Measurements from ENCODE around the gene MYEOV. TPM values are rescaled to one million over a fixed set of nuclear protein-coding genes. Genes with fewer than 3 reads are reported as not detected.

Gene MYEOV
- total RNA-seq (2014; rRNA removed; shearing (Covaris generic)) = 2.9 and 6.7 TPM in 2 replicates

DNA sequence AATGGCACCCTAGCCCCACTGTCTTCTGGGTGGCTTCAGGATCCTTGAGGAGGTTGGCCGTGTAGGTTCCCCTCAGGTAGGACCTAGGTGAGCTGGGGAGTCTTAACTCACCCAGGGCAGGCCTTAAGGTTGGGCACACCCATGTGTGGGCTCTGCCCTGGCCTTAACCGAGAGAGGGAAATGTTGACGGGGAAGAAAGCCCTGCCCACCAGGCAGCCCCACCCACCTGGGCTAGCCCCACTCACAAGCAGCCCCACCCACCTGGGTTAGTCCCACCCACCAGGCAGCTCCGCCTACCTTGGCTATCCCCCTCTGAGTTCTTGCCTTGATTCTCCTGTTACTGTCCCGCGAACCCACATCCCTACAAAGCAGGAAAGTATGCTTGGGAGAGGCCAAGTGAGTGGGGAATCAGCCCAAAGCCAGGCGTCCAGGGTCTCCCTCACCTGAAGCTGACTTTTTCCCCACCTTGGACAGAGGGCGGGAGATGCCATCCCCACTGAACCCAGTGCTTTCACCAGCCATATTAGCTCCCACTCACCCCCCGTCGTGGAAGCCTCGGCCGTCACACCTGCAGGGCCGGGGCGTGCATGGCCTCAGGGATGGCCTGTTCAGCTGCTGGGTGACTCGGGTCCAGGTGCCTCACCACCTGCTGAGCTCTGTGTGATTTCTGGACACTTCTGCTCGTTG lies at the start of gene MYEOV:
Gene MYEOV (plus strand): TSS at position 337 of the 687 bp plus-strand sequence. CDS start 1,200 bp downstream, outside the sequence.
- Histone ChIP-seq H3K27ac (no peak within 1 kb of the TSS), H3K9me3 (replicated peaks) (no peaks in the 10 kb centered on the region), H3K4me3 (no peak within 1 kb of the TSS), H3K27me3 (no peaks in the 10 kb centered on the region), H3K4me1 (peaks cover 23% of the 10 kb centered on the region), H3K36me3 (no peaks in the 10 kb centered on the region)
- DNase-seq = peak; percentile 64 to 66

DNA sequence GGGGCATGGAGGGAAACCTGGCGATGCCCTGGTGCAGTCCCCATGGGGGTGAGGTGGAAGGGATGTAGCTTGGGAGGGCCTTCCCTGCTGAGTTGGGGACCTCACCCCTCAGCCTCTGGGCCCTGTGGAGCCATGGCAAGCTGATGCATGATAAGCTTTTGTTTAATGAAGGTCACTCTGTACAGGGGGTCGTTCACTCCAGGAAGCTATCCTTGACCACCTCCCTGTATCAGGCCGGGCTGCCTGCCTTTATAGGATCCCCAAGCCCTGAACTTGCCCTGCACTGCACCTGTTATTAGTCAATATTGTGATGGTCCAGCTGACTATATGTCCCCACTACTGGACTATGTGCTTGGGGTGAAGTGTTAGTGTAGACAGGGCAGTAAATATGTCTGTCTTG lies 49.7 kb upstream of the MYEOV start:
- no peak overlapping the region for H3K27ac ChIP-seq
- no peak for DNase-seq
- H3K4me1 ChIP-seq = no peaks in the 10 kb centered on the region
- no peaks in the 10 kb centered on the region for H3K9me3 ChIP-seq (replicated peaks)
- no peaks in the 10 kb centered on the region for H3K36me3 ChIP-seq
- H3K27me3 ChIP-seq = no peaks in the 10 kb centered on the region
- H3K4me3 ChIP-seq = no peak overlapping the region

DNA sequence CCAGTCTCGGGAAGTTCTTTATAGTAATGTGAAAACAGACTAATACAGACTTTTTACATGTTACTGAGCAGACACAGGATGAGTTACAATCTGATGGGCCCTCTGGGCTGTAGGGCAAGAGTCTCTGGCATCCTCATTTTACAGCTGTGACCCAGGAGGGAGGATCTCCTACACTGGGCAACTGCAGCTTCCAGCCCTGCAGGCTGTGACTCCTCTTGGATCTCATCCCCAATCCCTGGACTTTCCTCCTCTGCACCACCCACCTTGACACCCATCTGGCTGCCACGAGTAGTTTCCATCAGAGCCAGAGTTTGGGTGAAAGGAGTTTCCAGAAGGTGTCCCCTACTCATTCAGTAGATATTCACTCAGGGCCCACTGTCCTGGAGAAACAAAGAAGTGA lies 48.9 kb upstream of the MYEOV start:
- Histone ChIP-seq H3K4me1 (no peaks in the 10 kb centered on the region), H3K27me3 (no peaks in the 10 kb centered on the region), H3K9me3 (replicated peaks) (no peaks in the 10 kb centered on the region), H3K4me3 (no peak overlapping the region), H3K27ac (no peak overlapping the region), H3K36me3 (no peaks in the 10 kb centered on the region)
- no peak for DNase-seq

DNA sequence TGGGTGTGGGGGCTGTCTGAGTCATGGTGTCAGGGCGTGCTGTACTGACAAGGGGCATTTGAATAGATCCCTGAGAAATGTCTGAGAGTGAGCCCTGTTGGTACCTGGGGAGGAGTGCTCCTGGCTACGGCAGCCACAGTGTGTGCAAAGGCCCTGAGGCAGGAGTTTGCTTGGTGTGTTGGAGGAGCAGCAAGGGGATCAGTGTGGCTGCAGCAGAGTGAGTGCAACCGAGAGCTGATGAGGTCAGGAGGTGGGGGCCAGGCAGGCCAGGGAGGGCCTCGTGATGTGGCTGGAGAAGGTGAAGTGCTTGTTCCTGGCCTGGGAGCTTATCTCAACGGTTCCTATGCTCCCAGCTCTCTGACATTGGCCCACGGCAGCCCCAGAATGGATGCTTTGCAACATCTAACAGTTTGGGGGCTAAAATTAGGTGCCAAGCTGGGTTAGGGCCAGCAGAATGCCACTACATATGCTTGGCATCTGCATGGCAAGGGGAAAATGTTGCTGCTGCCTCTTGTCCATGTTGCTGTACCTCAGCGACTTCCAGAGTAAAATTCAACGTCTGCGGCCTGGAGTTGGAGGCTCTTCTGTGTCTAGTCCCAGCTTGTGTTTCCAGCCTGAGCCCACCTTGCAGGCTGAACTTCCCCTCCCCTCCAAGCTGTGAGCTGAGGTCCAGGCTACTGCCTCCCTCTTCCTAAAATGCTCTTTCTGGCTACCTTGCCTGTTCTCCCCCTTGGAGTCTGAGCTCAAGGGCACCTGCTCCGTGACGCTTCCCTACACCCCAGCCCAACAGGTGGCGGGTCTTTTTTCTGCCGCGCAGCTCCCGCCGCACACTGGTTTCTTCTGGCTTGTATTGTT lies 48.2 kb upstream of the MYEOV start:
- H3K4me3 ChIP-seq = no peak overlapping the region
- no peaks in the 10 kb centered on the region for H3K4me1 ChIP-seq
- no peaks in the 10 kb centered on the region for H3K27me3 ChIP-seq
- H3K9me3 ChIP-seq (replicated peaks) = no peaks in the 10 kb centered on the region
- H3K27ac ChIP-seq = no peak overlapping the region
- DNase-seq = no peak
- H3K36me3 ChIP-seq = no peaks in the 10 kb centered on the region

DNA sequence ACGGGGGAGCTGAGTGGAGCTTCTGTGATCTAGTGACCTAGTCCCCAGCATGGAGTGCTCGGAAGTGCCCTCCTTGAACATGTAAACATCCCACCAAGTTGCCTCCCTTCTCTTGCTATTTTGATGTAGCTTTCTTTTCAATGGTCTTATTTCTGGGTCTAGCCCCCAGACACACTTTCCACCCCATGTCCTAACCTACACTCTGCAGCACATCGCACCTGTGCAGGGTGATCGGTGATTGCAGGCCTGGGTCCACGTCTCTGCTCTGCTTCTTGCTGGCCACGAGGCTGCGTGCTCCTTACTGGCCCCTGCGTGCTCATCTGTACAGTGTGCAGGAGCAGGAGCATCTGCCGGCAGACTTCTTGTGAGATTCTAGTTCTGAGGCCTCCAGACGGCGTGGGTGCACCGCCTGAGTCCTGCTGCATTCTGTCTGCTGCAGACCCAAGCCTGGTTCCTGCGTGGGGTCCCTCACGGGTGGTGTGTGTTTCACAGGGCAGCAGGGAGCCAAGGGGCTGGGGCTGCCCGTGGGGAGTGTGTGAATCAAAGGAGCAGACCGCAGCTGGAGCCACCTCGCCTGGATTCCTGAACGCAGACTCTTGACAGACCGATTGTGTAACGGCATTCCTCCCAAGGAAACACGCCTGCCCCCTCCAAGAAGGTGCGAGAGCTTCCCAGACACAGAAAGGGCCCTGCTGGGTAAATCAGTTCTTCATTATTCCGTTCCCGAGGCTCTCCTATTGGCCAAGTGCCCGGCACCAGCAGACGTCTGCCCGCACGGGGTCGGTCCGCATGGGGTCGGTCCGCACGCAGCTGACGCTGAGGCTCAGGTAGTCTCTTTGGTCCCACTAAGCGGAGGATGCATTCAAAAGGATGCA lies 44.4 kb upstream of the MYEOV start:
- no peaks in the 10 kb centered on the region for H3K27me3 ChIP-seq
- H3K27ac ChIP-seq = no peak overlapping the region
- no peak for DNase-seq
- 0 out of 2 replicates have a peak, but pooled peaks cover 2% of the 10 kb centered on the region for H3K9me3 ChIP-seq (replicated peaks)
- H3K4me1 ChIP-seq = no peaks in the 10 kb centered on the region
- H3K36me3 ChIP-seq = no peaks in the 10 kb centered on the region
- no peak overlapping the region for H3K4me3 ChIP-seq

DNA sequence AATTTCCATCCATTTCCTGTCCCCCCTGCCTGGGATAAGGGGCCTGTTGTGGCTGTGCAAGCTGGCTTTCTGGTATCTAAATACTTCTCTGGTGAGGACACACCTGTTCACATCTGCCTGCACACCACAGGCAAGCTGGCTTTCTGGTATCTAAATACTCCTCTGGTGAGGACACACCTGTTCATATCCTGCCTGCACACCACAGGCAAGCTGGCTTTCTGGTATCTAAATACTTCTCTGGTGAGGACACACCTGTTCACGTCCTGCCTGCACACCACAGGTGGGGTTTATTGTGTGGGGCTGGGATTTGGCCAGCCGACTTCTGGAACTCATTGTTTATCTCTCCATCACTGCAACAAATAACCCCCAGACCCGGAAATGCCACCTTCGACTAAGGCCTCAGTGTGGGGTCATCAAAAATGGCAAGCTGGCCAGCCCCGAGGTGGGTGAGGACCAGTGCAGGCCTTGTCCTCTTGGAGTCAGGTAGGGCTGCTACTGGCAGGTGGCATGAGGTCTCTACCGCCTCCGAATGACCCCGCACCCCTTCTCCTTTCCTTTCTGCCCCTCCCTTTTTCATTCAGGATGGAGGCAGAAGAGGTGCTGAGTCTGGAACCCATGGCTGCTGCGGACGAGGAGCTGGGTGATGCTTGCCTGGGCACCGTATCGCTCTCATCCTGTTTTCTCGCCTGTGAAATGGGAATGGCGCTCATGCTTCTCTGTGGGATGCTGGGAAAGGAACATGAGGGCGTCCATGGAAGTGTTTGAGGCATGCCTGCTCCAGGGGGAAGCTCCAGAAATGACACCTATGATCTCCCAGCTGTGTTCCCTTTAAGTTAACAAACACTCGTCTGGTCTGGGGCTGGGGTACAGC lies 43.5 kb upstream of the MYEOV start:
- Histone ChIP-seq H3K27me3 (no peaks in the 10 kb centered on the region), H3K4me3 (no peak overlapping the region), H3K9me3 (replicated peaks) (0 out of 2 replicates have a peak, but pooled peaks cover 2% of the 10 kb centered on the region), H3K36me3 (no peaks in the 10 kb centered on the region), H3K27ac (no peak overlapping the region), H3K4me1 (no peaks in the 10 kb centered on the region)
- DNase-seq = peak in 1 of 2 experiments; percentile 11

DNA sequence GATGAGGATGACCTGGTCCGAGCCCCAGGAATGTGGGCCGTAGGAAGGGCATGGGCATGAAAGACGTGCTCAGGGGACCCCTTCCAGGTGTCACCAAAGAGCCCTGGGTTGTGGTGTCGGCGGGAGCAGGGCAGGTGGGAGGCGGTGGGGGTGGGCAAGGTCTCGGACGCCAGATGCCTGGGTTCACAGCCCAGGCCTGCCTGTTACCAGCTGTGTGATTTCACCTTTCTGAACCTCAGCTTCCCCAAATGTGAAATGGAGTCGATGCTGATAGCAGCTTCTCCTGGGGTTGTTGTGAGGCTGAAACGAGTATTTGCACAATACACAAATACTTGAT lies 42.9 kb upstream of the MYEOV start:
- 0 out of 2 replicates have a peak, but pooled peaks cover 2% of the 10 kb centered on the region for H3K9me3 ChIP-seq (replicated peaks)
- no peak overlapping the region for H3K4me3 ChIP-seq
- no peaks in the 10 kb centered on the region for H3K27me3 ChIP-seq

DNA sequence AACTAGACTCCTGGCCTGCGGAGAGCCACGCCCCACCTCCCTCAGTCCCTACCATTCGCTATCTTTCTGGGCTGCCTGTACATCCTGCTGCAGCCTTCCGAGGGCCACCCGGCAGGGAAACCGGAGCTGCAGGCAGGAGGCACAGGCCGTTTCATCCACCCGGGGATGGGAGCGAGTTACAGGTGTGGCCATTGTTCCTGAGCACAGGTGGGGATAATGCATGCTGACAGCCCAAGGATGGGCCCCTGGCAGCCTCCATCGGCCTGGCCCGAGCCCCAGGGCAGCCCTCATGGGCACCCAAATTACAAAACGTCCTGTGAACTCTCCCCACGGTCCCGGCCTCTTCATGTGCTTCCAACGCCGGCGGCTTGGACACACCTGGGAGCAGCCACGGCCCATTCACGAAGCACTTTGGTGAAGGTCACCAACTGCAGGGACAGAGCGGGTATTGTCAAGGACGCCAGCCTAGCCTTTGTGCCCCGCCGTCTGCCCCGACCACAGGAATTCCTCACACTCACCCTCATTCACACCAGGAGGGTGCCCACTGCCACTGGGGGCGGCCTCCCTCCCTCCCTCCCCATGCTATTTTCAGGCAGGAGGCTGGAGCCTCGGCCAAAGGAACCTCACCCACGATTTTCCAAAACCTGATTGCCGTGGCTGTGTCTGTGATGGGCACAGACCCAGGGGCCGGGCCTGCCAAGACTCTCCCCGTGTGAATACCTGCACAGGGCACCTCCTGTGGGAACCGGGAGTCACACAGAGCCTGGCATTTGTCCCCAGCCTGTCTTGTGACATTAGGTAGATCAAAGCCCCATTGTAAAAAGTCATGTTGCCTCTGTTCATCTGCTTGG lies 42.1 kb upstream of the MYEOV start:
- Histone ChIP-seq H3K4me1 (no peaks in the 10 kb centered on the region), H3K27me3 (no peaks in the 10 kb centered on the region), H3K4me3 (no peak overlapping the region), H3K27ac (no peak overlapping the region), H3K9me3 (replicated peaks) (0 out of 2 replicates have a peak, but pooled peaks cover 2% of the 10 kb centered on the region), H3K36me3 (no peaks in the 10 kb centered on the region)
- DNase-seq = no peak

More for the DNA sequence above, 42.9 kb upstream of the MYEOV start:
- DNase-seq = no peak
- Histone ChIP-seq H3K27ac (no peak overlapping the region), H3K36me3 (no peaks in the 10 kb centered on the region), H3K4me1 (no peaks in the 10 kb centered on the region)

DNA sequence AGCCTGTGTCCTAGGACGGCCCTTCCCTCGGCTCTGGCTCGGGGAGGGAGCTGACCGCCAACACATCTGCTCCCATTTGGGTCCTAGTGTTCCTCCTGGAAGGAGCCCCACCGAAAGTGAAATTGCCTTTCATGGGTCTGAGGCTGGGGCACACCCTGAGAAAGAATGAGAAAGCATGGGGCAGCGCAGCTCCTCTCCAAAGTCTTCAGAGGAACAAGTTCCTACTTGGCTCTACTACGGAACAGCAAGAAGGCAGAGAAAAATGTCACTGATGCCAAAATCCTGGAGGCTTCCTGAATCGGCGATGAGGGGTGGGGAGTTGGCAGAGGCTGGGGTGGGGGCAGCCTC lies 41.5 kb upstream of the MYEOV start:
- DNase-seq = no peak
- no peak overlapping the region for H3K4me3 ChIP-seq
- H3K27ac ChIP-seq = no peak overlapping the region
- H3K36me3 ChIP-seq = no peaks in the 10 kb centered on the region
- H3K9me3 ChIP-seq (replicated peaks) = 0 out of 2 replicates have a peak, but pooled peaks cover 2% of the 10 kb centered on the region
- H3K27me3 ChIP-seq = no peaks in the 10 kb centered on the region
- H3K4me1 ChIP-seq = no peaks in the 10 kb centered on the region

DNA sequence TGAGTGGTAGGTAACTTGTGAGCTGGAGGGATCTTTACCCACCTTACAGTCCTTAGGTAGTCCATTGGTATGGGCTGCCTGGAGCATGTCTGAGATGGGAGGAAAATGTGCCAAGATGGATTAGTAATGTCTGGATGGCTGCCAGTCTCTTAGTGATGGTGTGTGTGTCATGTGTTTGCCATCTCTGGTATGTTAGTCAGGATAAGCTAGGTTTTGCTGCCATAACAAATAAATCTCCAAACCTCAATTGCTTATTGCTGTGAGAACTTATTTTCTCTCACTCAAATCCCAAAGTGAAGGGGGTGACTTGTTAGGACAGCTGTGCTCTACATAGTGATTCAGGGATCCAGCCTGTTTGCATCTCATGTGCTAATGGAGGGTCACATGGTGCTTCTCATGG lies 40.9 kb upstream of the MYEOV start:
- H3K36me3 ChIP-seq = no peaks in the 10 kb centered on the region
- H3K27ac ChIP-seq = no peak overlapping the region
- no peaks in the 10 kb centered on the region for H3K27me3 ChIP-seq
- H3K4me3 ChIP-seq = no peak overlapping the region
- no peaks in the 10 kb centered on the region for H3K4me1 ChIP-seq
- H3K9me3 ChIP-seq (replicated peaks) = 0 out of 2 replicates have a peak, but pooled peaks cover 2% of the 10 kb centered on the region
- no peak for DNase-seq

DNA sequence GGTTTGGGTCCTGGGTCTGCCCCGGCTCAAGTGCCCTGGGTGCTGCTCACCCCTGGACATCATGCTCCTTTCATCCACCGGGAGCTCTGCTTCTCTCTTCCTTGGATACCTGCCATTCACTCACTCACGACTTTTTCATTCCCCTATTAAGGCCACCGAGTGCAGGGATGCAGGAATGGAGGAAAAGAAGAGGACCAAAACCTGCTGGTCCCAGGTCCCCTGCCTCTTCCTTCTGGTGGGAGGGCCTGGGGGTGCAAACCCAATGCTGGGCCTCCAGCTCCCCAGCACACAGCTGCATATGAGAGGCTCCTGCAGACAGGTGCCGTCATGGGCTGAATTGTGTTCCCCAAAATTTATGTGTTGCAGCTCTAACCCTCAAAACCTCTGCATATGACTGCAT lies 36.8 kb upstream of the MYEOV start:
- H3K36me3 ChIP-seq = no peaks in the 10 kb centered on the region
- no peaks in the 10 kb centered on the region for H3K4me1 ChIP-seq
- no peaks in the 10 kb centered on the region for H3K27me3 ChIP-seq

DNA sequence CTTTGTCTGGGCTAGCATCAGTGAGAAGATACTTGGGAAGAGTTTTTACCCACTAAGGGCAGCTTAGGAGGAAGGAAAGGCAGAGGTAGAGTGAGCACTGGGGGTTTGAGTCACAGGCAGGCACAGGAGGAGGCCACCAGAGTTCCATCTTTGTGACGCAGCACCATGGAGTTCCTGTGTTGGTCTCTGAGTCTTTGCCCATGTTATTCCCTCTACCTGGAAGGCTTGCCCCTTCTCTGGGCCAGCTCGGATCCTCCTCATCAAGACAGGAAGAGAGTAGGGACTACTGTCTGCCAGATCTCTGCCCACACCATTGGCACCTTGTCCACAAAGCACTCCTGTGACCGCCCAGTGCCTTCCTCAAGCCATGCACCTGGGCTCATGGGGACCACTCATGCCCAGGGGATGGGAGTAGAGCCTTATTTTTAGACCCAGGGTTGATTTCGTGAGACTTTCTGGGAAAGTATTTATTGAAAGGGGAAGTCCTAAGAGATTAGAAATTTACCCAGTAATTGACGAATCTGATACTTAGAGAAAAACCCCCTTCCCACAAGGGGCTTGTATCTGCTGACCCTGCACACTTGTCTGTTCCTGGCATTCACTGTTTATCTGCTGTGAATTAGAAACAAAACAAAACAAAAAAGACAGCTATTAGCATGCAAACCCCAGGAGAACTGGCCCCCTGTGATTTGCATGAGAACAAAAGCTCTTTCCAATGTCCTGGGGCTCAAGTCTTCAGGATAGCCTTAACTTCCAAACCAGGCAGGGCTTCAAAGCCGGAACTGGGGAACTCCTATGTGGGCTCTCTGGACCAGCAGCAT lies 35.9 kb upstream of the MYEOV start:
- H3K36me3 ChIP-seq = no peaks in the 10 kb centered on the region
- H3K4me3 ChIP-seq = no peak overlapping the region
- no peaks in the 10 kb centered on the region for H3K4me1 ChIP-seq
- 0 out of 2 replicates have a peak, but pooled peaks cover 2% of the 10 kb centered on the region for H3K9me3 ChIP-seq (replicated peaks)
- no peak overlapping the region for H3K27ac ChIP-seq
- DNase-seq = no peak
- H3K27me3 ChIP-seq = no peaks in the 10 kb centered on the region

More for the DNA sequence above, 36.8 kb upstream of the MYEOV start:
- Histone ChIP-seq H3K4me3 (no peak overlapping the region), H3K27ac (no peak overlapping the region), H3K9me3 (replicated peaks) (0 out of 2 replicates have a peak, but pooled peaks cover 2% of the 10 kb centered on the region)
- no peak for DNase-seq
